ENCODE results near the gene TMEM127.

The TMEM127 gene

GRCh38 chr2:96204836-96205624 lies 60.8 kb downstream of the TMEM127 start:
- peak; percentile 99 for DNase-seq (ENCODE audit: low read depth)

- DNase-seq (ENCODE audit: low read depth): no peak
These were observed 62.4 kb downstream of the TMEM127 start for GRCh38 chr2:96203130-96204028.

- peak; percentile 91 for DNase-seq (ENCODE audit: low read depth)
These were observed 63.5 kb downstream of the TMEM127 start for GRCh38 chr2:96202152-96202854.

GRCh38 chr2:96201338-96201737 lies 64.5 kb downstream of the TMEM127 start:
- DNase-seq (ENCODE audit: low read depth): no peak

- DNase-seq (ENCODE audit: low read depth): no peak
These were observed 66.9 kb downstream of the TMEM127 start for GRCh38 chr2:96198921-96199320.

Measured in fibroblast of gingiva (primary cell).